ENCODE results near the gene RASAL2.

The RASAL2 gene

DNA sequence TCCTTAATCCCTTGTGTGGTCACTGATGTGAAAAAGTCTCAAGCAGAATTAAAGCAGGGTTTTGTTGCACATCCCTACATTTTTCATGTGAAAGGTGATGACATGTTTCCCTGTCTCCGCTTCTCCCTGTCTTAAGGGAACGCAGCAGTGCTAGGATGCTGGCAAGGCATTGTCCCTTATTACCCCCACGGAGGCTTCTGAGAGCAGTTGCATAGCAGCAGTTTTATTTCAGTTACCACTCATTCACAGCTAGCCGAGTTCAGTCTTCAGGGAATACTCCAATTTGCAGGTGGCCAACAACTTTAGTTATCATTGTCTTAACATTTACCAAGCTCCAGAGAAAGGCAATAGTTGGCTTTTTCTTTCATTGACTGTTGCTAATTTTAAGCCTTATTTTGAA is 313.8 kb downstream of the RASAL2 start:
- DNase-seq, result no peak

GRCh38 chr1:178408871-178409270 is 315.0 kb downstream of the RASAL2 start:
- DNase-seq, result no peak

- no peak for DNase-seq
Observed at GRCh38 chr1:178409541-178409940, 315.6 kb downstream of the RASAL2 start.

DNA sequence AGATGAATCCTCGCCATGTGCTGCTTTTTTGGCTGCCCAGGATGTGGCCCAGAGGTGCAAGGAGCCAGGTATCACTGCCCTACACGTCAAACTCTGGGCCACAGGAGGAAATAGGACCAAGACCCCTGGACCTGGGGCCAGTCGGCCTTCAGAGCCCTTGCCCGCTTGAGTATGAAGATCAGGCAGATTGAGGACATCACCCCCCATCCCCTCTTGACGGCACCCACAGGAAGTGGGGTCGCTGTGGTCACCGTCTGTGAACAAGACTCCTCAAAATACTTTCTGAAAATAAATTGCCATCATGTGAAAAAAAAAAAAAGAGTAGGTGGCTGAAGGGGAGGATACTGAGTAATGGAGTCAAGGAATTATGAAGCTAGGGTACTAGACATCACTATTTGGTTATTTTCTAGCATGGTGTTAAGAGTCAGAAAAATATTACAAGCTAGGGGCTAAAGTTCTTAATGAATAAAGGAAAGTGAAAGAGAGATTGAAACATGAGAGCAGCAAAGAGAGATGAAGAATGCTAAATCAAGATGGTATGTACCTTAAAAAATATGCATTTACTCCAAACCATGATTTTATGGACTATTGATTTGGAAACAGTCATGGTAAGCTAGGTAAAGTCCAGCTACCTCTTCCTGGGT is 318.0 kb downstream of the RASAL2 start:
- DNase-seq, result no peak

- DNase-seq, result no peak
Observed at GRCh38 chr1:178412400-178412770, 318.5 kb downstream of the RASAL2 start.

DNA sequence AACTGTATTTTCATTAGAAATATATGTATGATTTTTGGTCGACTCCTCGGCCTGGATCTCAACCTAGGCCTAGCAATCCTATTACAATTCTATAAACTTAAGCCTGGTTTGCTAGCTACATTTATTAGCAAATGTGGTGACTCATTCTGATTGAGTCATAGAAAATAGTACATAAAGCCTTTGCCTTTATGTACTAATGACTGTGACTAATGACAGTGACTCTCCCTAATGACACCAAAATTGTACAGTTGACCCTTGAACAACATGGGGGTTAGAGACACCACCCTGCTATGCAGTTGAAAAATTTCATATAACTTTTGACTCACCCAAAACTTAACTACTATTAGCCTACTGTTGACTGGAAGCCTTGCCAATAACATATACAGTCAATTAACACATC is 324.0 kb downstream of the RASAL2 start:
- DNase-seq, result no peak

DNA sequence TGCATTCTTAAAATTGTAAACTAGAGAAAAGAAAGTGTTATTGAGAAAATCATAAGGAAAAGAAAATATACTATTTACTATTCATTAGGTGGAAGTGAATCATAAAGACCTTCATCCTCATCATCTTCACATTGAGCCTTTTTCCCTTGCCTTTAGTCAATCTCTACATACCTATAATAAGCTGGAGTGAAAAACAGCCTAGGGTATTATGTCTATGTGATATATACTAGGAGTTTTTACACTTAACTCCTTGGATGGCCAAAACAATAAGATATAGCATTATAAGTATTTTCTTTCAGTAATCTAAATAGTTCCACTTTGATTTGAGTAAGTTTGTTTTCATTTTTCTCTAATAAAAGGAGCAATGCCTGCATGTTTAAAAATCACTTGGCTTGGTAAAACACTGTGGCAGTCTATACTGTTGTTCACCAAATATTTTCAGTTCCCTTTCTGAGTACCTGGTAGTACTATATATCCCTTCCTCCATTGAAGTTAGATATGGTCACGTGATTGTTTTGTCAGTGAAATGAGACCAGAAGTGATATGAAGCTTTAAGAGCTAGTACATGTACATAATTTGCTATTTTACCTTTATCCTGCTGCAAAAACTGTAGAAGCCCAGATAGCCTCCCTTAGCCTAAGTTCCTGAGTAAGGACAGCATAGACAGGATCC is 324.5 kb downstream of the RASAL2 start:
- no peak for DNase-seq

DNA sequence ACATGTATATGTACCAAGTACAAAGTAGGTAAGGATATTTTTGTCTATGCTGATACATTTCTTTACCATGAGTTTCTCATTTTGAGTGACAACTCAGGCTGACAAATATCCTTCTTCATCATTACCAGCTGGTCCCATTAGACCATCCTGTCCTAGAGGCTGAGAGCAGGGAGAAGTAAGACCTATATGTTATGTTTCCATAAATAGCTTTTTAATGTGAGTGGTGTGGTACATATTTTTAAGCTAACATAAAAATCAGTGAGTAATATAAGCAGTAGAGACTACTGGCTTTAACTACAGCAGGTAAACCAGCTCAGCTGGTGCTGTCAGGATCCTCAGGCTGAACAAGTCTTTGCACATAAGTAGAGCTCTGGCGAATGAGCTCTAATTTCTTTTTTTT is 340.5 kb downstream of the RASAL2 start:
- no peak for DNase-seq

DNA sequence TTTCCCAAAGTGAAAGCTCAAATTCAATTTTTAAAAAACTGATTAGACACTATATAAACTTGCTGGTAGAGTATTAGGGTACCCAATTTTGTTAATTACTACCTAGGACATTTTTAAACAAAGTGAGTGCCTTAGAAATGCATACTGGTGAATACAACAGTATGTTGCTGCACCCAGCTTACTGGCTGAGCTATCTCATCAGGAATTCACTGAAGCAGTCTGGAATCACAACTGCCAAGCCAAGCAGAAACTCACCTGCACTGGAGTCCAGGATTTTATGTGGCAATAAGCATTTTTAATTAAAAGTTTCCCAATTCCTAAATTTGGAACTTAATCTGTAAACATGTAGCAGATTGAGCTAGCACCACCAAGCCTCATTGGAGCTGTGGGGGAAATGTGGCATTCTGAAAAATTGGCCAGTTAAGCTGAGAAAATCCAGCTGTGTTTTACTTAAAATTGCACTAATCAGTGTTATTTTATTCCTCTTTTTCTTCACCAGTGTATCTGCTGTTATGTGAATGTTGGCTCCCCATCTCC is 341.1 kb downstream of the RASAL2 start:
- no peak for DNase-seq

GRCh38 chr1:178436899-178437298 is 343.0 kb downstream of the RASAL2 start:
- DNase-seq, result no peak

DNA sequence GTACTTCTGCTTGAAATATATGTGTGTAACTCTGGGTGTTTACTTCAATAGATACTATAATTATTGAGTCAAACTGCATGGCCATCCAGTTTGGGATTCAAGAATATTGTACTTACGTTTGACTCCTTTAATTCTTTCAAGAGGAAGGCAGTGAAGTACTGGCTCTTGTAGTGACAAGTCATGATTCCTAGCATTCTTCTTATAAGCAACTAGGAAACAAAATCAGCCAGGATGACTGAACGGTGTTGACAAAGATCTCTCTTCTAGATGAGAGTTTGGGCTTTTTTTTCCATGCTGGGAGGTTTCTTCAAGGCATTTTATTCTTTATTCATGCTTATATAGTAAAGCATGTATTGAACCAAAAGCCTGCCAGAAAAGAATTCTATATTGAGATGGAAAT is 344.5 kb downstream of the RASAL2 start:
- DNase-seq, result no peak

DNA sequence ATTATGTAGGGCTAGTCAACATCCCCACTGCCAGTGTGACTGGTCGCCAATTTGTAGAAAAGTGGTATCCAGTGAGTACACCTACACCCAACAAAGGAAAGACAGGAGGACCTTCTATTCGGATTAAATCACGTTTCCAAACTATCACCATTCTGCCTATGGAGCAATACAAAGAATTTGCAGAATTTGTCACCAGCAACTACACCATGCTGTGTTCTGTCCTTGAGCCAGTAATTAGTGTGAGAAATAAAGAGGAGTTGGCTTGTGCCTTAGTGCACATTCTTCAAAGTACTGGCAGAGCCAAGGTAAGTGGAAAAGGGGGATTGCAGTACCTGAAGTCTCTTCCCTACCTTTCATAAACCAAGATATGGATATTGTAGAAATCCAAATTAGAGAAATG is 349.0 kb downstream of the RASAL2 start:
- no peak for DNase-seq

GRCh38 chr1:178450871-178451270 is 357.0 kb downstream of the RASAL2 start:
- no peak for DNase-seq

DNA sequence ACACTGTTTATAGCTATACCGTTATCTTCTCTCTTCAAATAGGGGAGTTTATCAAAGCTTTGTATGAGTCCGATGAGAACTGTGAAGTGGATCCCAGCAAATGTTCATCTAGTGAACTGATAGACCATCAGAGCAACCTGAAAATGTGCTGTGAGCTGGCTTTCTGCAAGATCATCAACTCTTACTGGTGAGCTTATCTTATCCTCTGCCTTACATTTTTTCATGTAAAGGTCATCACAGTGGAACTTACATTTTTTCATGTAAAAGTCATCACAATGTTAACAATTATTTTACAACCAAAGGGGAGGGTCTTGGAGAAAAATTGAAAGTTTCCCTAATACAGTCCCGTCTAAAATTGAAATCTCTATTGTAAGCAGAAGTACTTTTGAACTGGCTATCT is 357.6 kb downstream of the RASAL2 start:
- DNase-seq, result no peak

- DNase-seq, result no peak
Observed at GRCh38 chr1:178452013-178452412, 358.1 kb downstream of the RASAL2 start.

- no peak for DNase-seq
Observed at GRCh38 chr1:178456472-178456871, 362.6 kb downstream of the RASAL2 start.

GRCh38 chr1:178457651-178458050 is 363.7 kb downstream of the RASAL2 start:
- DNase-seq, result no peak

DNA sequence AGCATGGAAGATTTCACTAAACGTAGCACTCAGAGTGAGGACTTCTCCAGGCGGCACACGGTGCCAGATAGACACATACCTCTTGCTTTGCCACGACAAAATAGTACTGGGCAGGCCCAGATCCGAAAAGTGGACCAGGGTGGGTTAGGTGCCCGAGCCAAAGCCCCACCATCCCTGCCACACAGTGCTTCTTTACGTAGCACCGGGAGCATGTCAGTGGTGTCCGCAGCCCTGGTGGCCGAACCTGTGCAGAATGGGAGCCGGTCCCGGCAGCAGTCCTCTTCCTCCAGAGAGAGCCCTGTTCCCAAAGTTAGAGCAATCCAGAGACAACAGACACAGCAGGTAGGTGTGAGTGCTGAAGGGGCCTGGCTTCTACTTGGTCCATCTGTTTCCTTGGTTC is 364.3 kb downstream of the RASAL2 start:
- no peak for DNase-seq

DNA sequence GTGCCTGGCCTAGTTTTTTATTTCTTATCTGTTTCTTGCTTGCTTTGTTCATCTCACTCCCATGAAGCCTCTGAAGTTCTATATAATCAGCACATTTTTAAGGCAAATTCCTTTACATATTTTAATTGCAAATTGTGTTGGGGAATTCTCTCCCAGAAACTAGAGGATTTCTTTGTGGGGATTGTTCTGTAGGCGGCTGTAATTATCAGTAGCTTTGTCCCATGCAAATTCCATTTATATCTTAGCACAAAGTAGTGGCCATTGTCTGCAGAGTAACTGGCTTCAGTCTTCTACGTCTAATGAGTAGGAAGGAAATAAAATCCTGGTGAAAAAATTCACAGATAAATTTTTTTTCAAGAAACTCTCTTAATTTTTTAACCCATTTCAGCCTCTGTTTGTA is 367.2 kb downstream of the RASAL2 start:
- no peak for DNase-seq

- no peak for DNase-seq
Observed at GRCh38 chr1:178461701-178462100, 367.8 kb downstream of the RASAL2 start.

- no peak for DNase-seq
Observed at GRCh38 chr1:178464141-178464540, 370.2 kb downstream of the RASAL2 start.

DNA sequence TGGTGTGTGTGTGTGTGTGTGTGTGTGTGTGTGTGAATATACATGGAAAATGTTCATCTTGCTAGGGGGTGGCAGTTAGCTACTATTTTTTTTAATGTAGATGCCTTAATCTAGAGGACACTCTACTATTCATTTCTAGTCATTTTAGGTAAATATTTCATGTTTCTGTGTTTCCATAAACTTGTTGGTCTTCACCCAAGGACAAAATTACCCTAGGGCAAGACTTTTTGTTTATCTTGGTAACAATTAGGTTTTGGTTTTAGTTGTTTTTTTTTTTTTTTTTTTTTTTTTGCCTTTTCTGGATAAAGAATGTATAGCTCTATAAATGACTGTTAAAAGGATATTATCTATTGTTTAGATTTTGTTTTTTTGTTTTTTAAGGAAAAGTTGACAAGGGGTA is 370.7 kb downstream of the RASAL2 start:
- DNase-seq, result no peak

GRCh38 chr1:178465011-178465410 is 371.1 kb downstream of the RASAL2 start:
- DNase-seq, result no peak

DNA sequence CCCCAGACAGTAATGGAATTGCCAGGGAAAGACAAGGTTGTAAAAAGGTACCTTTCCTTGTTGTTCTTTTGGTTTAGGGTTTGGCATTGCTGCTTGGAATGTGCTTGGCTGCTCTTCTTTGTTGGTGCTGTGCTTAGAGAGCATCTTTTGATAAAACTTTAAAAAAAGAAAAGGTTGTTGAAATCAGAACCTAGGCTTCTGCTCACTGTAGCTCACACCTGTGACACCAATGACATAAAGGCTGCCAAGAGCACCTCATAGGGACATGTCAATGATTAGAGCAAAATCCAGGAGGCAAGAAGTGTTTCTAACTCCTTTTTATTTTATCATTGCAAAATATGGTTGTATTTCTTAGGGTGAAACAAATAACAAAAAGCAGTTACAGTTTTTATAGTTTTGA is 373.9 kb downstream of the RASAL2 start:
- no peak for DNase-seq

- DNase-seq, result no peak
Observed at GRCh38 chr1:178470411-178470960, 376.6 kb downstream of the RASAL2 start.

Data from AML-193 (cell line).